SU-DHL-6 (cell line): ENCODE measurements around the gene PLCB1.

Source experiments
- H2AFZ ChIP-seq: fragments of 200-600 bp; sonication (generic); 2 replicates; pipeline ENCODE4 v1.6.1; 2014; ENCODE audit warnings: low read depth, mild to moderate bottlenecking, moderate library complexity, mixed read lengths, antibody characterized with exemption, low read length; ENCODE audit not compliant: severe bottlenecking
- H3F3A ChIP-seq: fragments of 200-600 bp; shearing (Covaris generic); 2 replicates; pipeline ENCODE4 v1.6.0; 2016; ENCODE audit warnings: antibody characterized with exemption, mild to moderate bottlenecking; ENCODE audit not compliant: insufficient read depth
- H3K27ac ChIP-seq: fragments of 200-600 bp; sonication (generic); 2 replicates; pipeline ENCODE4 v1.5.1; 2016; ENCODE audit warnings: low read depth, mild to moderate bottlenecking, low read length, moderate library complexity, mixed read lengths
- H3K27me3 ChIP-seq: fragments of 200-600 bp; sonication (generic), shearing (Covaris generic); 2 replicates; pipeline ENCODE4 v1.6.0; 2014; ENCODE audit warnings: mild to moderate bottlenecking, low read length
- H3K36me3 ChIP-seq: fragments of 200-600 bp; sonication (generic); 2 replicates; pipeline ENCODE4 v1.6.1; 2014; ENCODE audit warnings: mild to moderate bottlenecking, low read length, mixed read lengths
- H3K4me2 ChIP-seq: fragments of 300-600, 200-600 bp; shearing (Covaris generic), sonication (generic); 2 replicates; pipeline ENCODE4 v1.6.0; 2014; ENCODE audit warnings: low read length, low read depth, mild to moderate bottlenecking; ENCODE audit not compliant: poor library complexity, severe bottlenecking
- H3K4me3 ChIP-seq: fragments of 200-600 bp; sonication (generic); 2 replicates; pipeline ENCODE4 v1.5.1; 2014; ENCODE audit warnings: antibody characterized with exemption, low read length, mild to moderate bottlenecking, mixed read lengths; ENCODE audit not compliant: insufficient read depth, poor library complexity, severe bottlenecking
- H3K79me2 ChIP-seq: fragments of 200-600 bp; sonication (generic); 2 replicates; pipeline ENCODE4 v1.6.1; 2014; ENCODE audit warnings: mild to moderate bottlenecking, low read length, moderate library complexity; ENCODE audit not compliant: insufficient read depth
- H3K9ac ChIP-seq: fragments of 200-600 bp; sonication (generic); 2 replicates; pipeline ENCODE4 v1.7.0; 2014; ENCODE audit warnings: mild to moderate bottlenecking, low read length
- H3K9me2 ChIP-seq: fragments of 200-600 bp; sonication (generic); replicated peaks from 2 replicates; pipeline ENCODE4 v1.6.1; 2014; ENCODE audit warnings: low read length; ENCODE audit not compliant: insufficient read depth
- H3K9me3 ChIP-seq: fragments of 200-600 bp; sonication (generic); 2 replicates; pipeline ENCODE4 v1.6.1; 2014; ENCODE audit warnings: low read length, mixed read lengths; ENCODE audit not compliant: insufficient read depth
- H4K20me1 ChIP-seq: fragments of 200-600 bp; sonication (generic); 2 replicates; pipeline ENCODE4 v1.6.1; 2014; ENCODE audit warnings: low read depth, mild to moderate bottlenecking, antibody characterized with exemption, low read length, moderate library complexity, mixed read lengths
- EZH2phosphoT487 ChIP-seq: fragments of 200-600 bp; sonication (generic), shearing (Covaris generic); conservative IDR thresholded peaks from 2 replicates; pipeline ENCODE4 v1.6.1; 2018; ENCODE audit warnings: mild to moderate bottlenecking, antibody characterized with exemption, low read length, moderate library complexity, mixed read lengths
- TF ChIP-seq, protein P1 (sequence below): fragments of 200-600 bp; sonication (generic); IDR thresholded peaks from one replicate; pipeline ENCODE4 v1.5.1; 2017; ENCODE audit warnings: antibody characterized with exemption, mild to moderate bottlenecking, low read length, moderate library complexity; ENCODE audit not compliant: insufficient read depth, poor library complexity, severe bottlenecking

Gene PLCB1

DNA sequence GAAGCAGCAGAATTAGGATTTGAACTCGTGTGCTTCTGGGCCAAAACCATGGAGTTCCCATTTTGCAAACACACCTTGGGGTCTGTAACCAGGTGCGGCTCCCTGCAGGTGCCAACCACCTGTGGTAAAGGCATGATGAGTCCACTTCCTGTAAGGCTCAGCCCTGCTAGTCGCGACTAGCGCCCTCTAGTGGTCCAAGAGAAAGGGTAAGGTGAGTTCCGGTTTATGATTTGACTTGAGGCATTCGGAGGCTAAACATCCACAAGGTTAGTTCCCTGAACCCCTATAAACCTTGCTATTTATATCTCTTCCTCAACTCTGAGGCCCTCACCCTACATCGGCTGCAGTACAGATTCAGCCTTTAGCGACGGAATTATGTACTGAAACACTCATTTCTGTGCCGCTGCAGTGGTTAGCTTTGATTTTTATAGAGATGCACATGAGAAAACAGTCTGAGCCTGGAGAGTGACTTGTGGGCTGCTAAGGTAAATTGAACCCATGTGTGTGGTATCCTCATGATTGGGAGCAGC is 173.4 kb downstream of the PLCB1 start:
- no peaks in the 10 kb centered on the region for H3K9me2 ChIP-seq
- no peak for TF ChIP-seq EZH2phosphoT487
- TF ChIP-seq, protein P1, sequence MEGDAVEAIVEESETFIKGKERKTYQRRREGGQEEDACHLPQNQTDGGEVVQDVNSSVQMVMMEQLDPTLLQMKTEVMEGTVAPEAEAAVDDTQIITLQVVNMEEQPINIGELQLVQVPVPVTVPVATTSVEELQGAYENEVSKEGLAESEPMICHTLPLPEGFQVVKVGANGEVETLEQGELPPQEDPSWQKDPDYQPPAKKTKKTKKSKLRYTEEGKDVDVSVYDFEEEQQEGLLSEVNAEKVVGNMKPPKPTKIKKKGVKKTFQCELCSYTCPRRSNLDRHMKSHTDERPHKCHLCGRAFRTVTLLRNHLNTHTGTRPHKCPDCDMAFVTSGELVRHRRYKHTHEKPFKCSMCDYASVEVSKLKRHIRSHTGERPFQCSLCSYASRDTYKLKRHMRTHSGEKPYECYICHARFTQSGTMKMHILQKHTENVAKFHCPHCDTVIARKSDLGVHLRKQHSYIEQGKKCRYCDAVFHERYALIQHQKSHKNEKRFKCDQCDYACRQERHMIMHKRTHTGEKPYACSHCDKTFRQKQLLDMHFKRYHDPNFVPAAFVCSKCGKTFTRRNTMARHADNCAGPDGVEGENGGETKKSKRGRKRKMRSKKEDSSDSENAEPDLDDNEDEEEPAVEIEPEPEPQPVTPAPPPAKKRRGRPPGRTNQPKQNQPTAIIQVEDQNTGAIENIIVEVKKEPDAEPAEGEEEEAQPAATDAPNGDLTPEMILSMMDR: peak; percentile 63
- no peaks in the 10 kb centered on the region for H3K27me3 ChIP-seq
- no peak overlapping the region for H2AFZ ChIP-seq
- H3K27ac ChIP-seq: no peak overlapping the region
- H4K20me1 ChIP-seq: no peaks in the 10 kb centered on the region
- H3K9me3 ChIP-seq: no peaks in the 10 kb centered on the region
- H3F3A ChIP-seq: no peaks in the 10 kb centered on the region
- no peak overlapping the region for H3K9ac ChIP-seq
- no peak overlapping the region for H3K4me3 ChIP-seq
- no peaks in the 10 kb centered on the region for H3K36me3 ChIP-seq
- no peaks in the 10 kb centered on the region for H3K79me2 ChIP-seq
- H3K4me2 ChIP-seq: no peak overlapping the region

DNA sequence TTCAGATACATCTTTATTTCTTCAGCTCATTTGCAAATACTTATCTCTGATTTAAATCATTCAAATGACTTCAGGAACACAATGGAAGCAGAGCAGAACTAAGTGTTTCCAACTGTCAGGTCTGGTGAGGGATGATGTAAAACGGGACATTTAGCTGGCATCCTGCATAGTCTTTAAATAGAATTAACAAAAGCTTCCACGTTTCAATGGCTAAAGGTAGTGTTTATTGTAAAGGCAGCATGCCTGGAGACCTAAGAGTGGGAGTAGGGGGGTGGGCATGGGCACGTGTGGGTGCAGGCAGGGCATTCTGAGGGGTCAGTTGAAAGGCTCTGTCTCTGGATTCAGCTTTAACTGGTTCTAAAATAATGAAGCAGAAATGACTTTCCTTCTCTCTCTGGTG is 174.9 kb downstream of the PLCB1 start:
- Histone ChIP-seq H3K9me2 (no peaks in the 10 kb centered on the region), H3K9me3 (no peaks in the 10 kb centered on the region), H3K79me2 (no peaks in the 10 kb centered on the region), H3K9ac (no peak overlapping the region), H3K27ac (no peak overlapping the region), H3K27me3 (no peaks in the 10 kb centered on the region), H2AFZ (no peak overlapping the region), H4K20me1 (no peaks in the 10 kb centered on the region), H3K4me3 (no peak overlapping the region), H3K4me2 (no peak overlapping the region), H3F3A (no peaks in the 10 kb centered on the region), H3K36me3 (no peaks in the 10 kb centered on the region)
- no peak for TF ChIP-seq EZH2phosphoT487
- TF ChIP-seq, protein P1: no peak

DNA sequence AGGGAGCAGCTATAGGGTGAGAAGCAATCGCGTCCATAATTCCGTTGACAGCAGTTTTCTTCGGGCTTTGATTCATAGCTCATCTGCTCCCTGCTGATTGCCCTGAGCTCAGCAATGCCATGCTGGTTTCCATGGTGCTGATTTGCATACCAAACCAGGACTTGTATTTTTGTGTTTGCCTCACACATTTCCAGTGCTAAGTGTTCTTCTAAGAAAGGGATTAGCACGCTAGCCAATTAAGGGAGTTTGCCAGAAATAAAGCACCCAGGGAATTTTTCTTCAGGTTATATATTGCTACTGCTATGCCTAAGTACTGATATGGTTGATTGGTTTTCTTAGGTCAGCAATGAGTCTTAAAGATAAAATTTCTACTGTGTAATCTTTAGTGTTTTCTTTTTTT is 177.6 kb downstream of the PLCB1 start:
- H3K9me3 ChIP-seq: no peaks in the 10 kb centered on the region
- no peaks in the 10 kb centered on the region for H3F3A ChIP-seq
- no peaks in the 10 kb centered on the region for H3K36me3 ChIP-seq
- H3K79me2 ChIP-seq: no peaks in the 10 kb centered on the region
- H3K9ac ChIP-seq: no peak overlapping the region
- TF ChIP-seq EZH2phosphoT487: no peak
- TF ChIP-seq, protein P1: no peak
- H2AFZ ChIP-seq: no peak overlapping the region
- no peak overlapping the region for H3K27ac ChIP-seq
- no peak overlapping the region for H3K4me2 ChIP-seq
- no peaks in the 10 kb centered on the region for H3K27me3 ChIP-seq
- H4K20me1 ChIP-seq: no peaks in the 10 kb centered on the region
- no peaks in the 10 kb centered on the region for H3K9me2 ChIP-seq
- no peak overlapping the region for H3K4me3 ChIP-seq

DNA sequence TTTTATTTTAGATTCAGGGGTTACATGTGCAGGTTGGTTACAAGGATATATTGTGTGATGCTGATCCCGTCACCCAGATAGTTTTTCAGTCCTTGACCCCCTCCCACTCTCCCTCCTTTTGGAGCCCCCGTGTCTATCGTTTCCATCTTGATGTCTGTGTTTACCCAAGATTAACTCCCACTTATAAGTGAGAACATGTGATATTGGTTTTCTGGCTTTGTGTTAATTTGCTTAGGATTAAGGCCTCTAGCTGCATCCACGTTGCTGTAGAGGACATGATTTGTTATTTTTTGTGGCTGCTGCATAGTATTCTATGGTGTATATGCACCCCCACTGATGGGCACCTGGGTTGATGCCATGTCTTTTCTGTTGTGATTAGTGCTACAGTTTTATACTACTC is 178.6 kb downstream of the PLCB1 start:
- Histone ChIP-seq H3K79me2 (no peaks in the 10 kb centered on the region), H3F3A (no peaks in the 10 kb centered on the region), H2AFZ (no peak overlapping the region), H3K4me2 (no peak overlapping the region), H3K9me3 (no peaks in the 10 kb centered on the region), H3K27ac (no peak overlapping the region), H3K27me3 (no peaks in the 10 kb centered on the region), H3K36me3 (no peaks in the 10 kb centered on the region), H3K9ac (no peak overlapping the region), H3K9me2 (no peaks in the 10 kb centered on the region), H3K4me3 (no peak overlapping the region), H4K20me1 (no peaks in the 10 kb centered on the region)
- no peak for TF ChIP-seq EZH2phosphoT487
- TF ChIP-seq, protein P1: no peak
